Measurements from ENCODE around the gene CBLN3. TPM values are rescaled to one million over a fixed set of nuclear protein-coding genes. Genes with fewer than 3 reads are reported as not detected.
A peak's percentile ranks its signal among the peaks of the same experiment; 100 is the strongest.

The CBLN3 gene
- total RNA-seq, 1 experiment from 2014 or later: 2.0 TPM

DNA sequence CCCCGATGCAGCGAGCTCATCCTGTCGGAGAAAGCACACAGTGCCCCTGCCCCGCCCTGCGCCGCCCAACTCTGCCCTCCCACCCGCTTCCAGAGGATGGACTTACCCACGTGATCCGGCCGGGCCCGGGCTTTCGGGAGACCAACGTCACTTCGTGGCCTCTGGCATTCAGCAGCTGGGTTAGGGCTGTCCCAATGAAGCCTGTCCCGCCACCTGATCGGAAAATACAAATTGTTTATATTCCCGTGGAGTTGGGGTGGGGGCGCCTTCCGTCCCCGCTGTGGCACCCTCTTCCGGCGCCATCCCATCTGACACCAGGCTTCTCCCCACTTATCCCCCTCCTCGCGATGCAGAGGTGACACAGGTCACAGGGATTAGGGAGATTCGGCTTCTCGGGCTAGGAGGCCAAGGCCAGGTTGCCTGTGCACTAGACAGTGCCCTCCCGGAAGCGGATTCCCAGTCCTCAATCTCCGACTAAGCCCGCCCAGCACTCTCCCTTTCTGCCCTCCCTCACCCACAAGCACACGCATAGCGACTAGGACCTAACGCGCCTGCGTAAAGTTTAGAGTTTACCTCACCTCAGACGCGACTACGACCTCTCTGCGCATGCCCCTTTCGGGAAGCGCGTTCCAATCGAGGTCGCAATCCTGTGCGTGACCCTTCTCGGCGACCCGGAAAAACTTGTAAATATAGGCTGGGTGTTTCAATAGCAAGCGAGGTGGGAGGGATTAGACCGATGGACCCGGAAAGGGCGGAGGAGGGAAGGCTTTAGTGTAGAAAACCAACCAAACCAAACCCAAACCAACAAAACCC is 13.0 kb upstream of the CBLN3 start, which contains the start of gene SDR39U1:
SDR39U1 (minus strand) TSS at position 537 of the 813 bp plus-strand sequence; CDS start at position 530, 7 bp downstream.
- peak; percentile 88 for ATAC-seq
- H3K27me3 ChIP-seq (ENCODE audit: insufficient read depth, low read length): no peaks in the 10 kb centered on the region
- peak within 1 kb of the TSS; percentile 96 for H3K27ac ChIP-seq (ENCODE audit: low read depth, low read length)
- H3K36me3 ChIP-seq (ENCODE audit: control insufficient read depth in 1 of 2, insufficient read depth in 2 of 2, low read length in 2 of 2): peaks cover 7 to 26% of the 10 kb centered on the region in 2 experiments; a peak in 2 of 4 replicates
- peak within 1 kb of the TSS; percentile 32 for H2AFZ ChIP-seq (ENCODE audit: low read depth, low read length, poor library complexity, severe bottlenecking)
- H4K20me1 ChIP-seq (ENCODE audit: insufficient read depth): no peaks in the 10 kb centered on the region
- ChIA-PET CTCF (interaction anchor here (0.7 to 3.6 kb wide), 10 partner anchors 11 to 200 kb away, joined by 3 to 42 read pairs (median 5); partner anchors contain the start of genes CBLN3, CIDEB, KHNYN and TINF2), RAD21 (ENCODE audit: low non-redundant PET in 1 of 2, low total read pairs in 2 of 2, uncharacterized antibody in 2 of 2, unreplicated experiment in 2 of 2) (interaction anchor here in 1 of 2 experiments (1.0 kb wide), 1 partner anchor 11 kb away, joined by 3 read pairs; no protein-coding TSS in a partner anchor), POLR2A (interaction anchor here (1.1 to 3.2 kb wide), 3 partner anchors 11 to 76 kb away, joined by 4 to 31 read pairs (median 6); partner anchors contain the start of genes CBLN3 and KHNYN)
- no peaks in the 10 kb centered on the region for H3K9me2 ChIP-seq (ENCODE audit: insufficient read depth)
- no peaks in the 10 kb centered on the region for H3K9me3 ChIP-seq (ENCODE audit: control insufficient read depth in 1 of 2, insufficient read depth in 1 of 2, low read depth in 1 of 2, low read length in 2 of 2)
- peak within 1 kb of the TSS; percentile 76 to 94 for H3K4me3 ChIP-seq (replicated peaks in 1 of 2; ENCODE audit: low read depth in 1 of 2, low read length in 2 of 2)
- H3K79me2 ChIP-seq (ENCODE audit: insufficient read depth, low read length): peaks cover 26% of the 10 kb centered on the region
- H3K4me2 ChIP-seq (ENCODE audit: low read length): peak within 1 kb of the TSS; percentile 94
- peaks cover 5 to 17% of the 10 kb centered on the region in 2 experiments; a peak in 3 of 4 replicates for H3K4me1 ChIP-seq (ENCODE audit: control insufficient read depth in 1 of 2, insufficient read depth in 2 of 2, low read length in 2 of 2)
- BruUV-seq (replicated peaks): TSS peak; percentile 64
- intact Hi-C loops (cut with micrococcal nuclease): no loop called here
- H3K9ac ChIP-seq (ENCODE audit: low read length): peak within 1 kb of the TSS; percentile 88
- DNase-seq (ENCODE audit: low read depth, low spot score): peak; percentile 97
- TF ChIP-seq EGR1 (IDR thresholded peaks at IDR 0.05; ENCODE audit: low read depth): peak; percentile 47; the same call in 1 of the 2 replicates
- 0 out of 2 replicates have a peak, but pooled peaks have one; percentile 18 for TF ChIP-seq SRF (IDR thresholded peaks at IDR 0.05; ENCODE audit: low read depth)
- TF ChIP-seq TCF7L2 (IDR thresholded peaks at IDR 0.05; ENCODE audit: borderline replicate concordance, extremely low read depth, insufficient read depth, insufficient read length): no peak
- no peak; the same call in 1 of the 2 replicates for TF ChIP-seq JUND (IDR thresholded peaks at IDR 0.05)
- no peak for TF ChIP-seq ZNF274 (IDR thresholded peaks at IDR 0.05; ENCODE audit: low read depth, low read length)
- TF ChIP-seq RAD21 (IDR thresholded peaks at IDR 0.05; ENCODE audit: low read depth): no peak
- TF ChIP-seq POLR2A (IDR thresholded peaks at IDR 0.05; ENCODE audit: borderline replicate concordance, extremely low read depth, insufficient read depth, insufficient read length): peak; percentile 88
- TF ChIP-seq, protein P1, sequence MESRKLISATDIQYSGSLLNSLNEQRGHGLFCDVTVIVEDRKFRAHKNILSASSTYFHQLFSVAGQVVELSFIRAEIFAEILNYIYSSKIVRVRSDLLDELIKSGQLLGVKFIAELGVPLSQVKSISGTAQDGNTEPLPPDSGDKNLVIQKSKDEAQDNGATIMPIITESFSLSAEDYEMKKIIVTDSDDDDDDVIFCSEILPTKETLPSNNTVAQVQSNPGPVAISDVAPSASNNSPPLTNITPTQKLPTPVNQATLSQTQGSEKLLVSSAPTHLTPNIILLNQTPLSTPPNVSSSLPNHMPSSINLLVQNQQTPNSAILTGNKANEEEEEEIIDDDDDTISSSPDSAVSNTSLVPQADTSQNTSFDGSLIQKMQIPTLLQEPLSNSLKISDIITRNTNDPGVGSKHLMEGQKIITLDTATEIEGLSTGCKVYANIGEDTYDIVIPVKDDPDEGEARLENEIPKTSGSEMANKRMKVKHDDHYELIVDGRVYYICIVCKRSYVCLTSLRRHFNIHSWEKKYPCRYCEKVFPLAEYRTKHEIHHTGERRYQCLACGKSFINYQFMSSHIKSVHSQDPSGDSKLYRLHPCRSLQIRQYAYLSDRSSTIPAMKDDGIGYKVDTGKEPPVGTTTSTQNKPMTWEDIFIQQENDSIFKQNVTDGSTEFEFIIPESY (IDR thresholded peaks at IDR 0.05; ENCODE audit: extremely low read depth, insufficient replicate concordance, low read length): no peak
- no peak for TF ChIP-seq EZH2phosphoT487 (IDR thresholded peaks at IDR 0.05; ENCODE audit: borderline replicate concordance)
- TF ChIP-seq CEBPB (IDR thresholded peaks at IDR 0.05; ENCODE audit: low read depth): no peak
- no peak for TF ChIP-seq ATF3 (IDR thresholded peaks at IDR 0.05)
- TF ChIP-seq ZFX (IDR thresholded peaks at IDR 0.05): no peak
- TF ChIP-seq CTCF (IDR thresholded peaks at IDR 0.05 in 2 of 3, conservative IDR thresholded peaks at IDR 0.05 in 1 of 3; ENCODE audit: borderline replicate concordance in 1 of 3, insufficient read depth in 1 of 3, low read depth in 2 of 3, low read length in 2 of 3): no peak
- TF ChIP-seq MAX (IDR thresholded peaks at IDR 0.05): peak; percentile 80
- no peak for TF ChIP-seq YY1 (IDR thresholded peaks at IDR 0.05; ENCODE audit: extremely low read depth, insufficient replicate concordance, low read depth, low read length)
- no peak for TF ChIP-seq EZH2 (IDR thresholded peaks at IDR 0.05)
- no peak for TF ChIP-seq FOSL1 (IDR thresholded peaks at IDR 0.05; ENCODE audit: low read depth)
- peak; percentile 58 for TF ChIP-seq ELF1 (IDR thresholded peaks at IDR 0.05; ENCODE audit: borderline replicate concordance, low read depth)
- TF ChIP-seq POLR2AphosphoS5 (IDR thresholded peaks at IDR 0.05; ENCODE audit: low read depth, low read length): peak; percentile 83
- TF ChIP-seq SIN3A (IDR thresholded peaks at IDR 0.05; ENCODE audit: low read depth): peak; percentile 59
- peak; percentile 73; the same call in 1 of the 2 replicates for TF ChIP-seq SP1 (IDR thresholded peaks at IDR 0.05; ENCODE audit: low read depth)
